Effector memory CD4-positive, alpha-beta T cell (primary cell): ENCODE measurements around the gene NACC2.
A peak's percentile ranks its signal among the peaks of the same experiment; 100 is the strongest.

Experiments used
- DNase-seq, 3 donors: peaks; one replicate each; pipeline ENCODE4 v3.0.0-alpha.2; 2020
- H3K27ac ChIP-seq: 2 replicates; pipeline ENCODE4 v1.7.0; 2013; ENCODE audit warnings: mild to moderate bottlenecking, low read length, moderate library complexity; ENCODE audit not compliant: insufficient read depth, poor library complexity, severe bottlenecking
- H3K27me3 ChIP-seq: replicated peaks from 2 replicates; pipeline ENCODE4 v1.7.0; 2013; ENCODE audit warnings: mild to moderate bottlenecking, low read length; ENCODE audit not compliant: insufficient read depth, control insufficient read depth, poor library complexity, severe bottlenecking
- H3K36me3 ChIP-seq: 2 replicates; pipeline ENCODE4 v1.7.0; 2013; ENCODE audit warnings: mild to moderate bottlenecking, low read length, moderate library complexity; ENCODE audit not compliant: control insufficient read depth, insufficient read depth
- H3K4me1 ChIP-seq: 2 replicates; pipeline ENCODE4 v1.7.0; 2013; ENCODE audit warnings: low read length, mild to moderate bottlenecking; ENCODE audit not compliant: control insufficient read depth, insufficient read depth, poor library complexity, severe bottlenecking
- H3K4me3 ChIP-seq: 2 replicates; pipeline ENCODE4 v1.7.0; 2013; ENCODE audit warnings: low read length, low read depth, mild to moderate bottlenecking; ENCODE audit not compliant: insufficient read depth, poor library complexity, severe bottlenecking
- H3K9me3 ChIP-seq: 2 replicates; pipeline ENCODE4 v1.7.0; 2013; ENCODE audit warnings: mild to moderate bottlenecking, low read length, moderate library complexity; ENCODE audit not compliant: control insufficient read depth

Gene NACC2

DNA sequence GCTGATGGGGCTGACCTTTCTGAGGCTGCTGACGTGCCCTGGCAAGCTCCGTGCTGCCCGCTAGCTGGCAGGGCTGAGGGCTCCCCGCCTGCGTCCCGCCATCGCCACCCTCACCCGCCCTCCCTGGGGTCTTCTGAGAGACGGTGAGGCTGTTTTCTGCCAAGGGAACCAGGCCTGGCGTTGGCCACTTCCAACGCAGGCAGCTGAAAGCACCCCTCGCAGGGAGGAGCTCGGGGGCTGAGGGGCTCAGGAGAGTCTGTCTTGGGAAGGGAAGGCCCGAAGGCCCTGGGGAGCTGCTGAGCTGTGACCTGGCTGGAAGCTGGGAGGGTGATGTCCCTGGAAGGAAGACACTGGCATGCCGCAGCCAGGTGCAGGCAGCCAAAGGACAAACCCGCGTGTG lies 33.3 kb upstream of the NACC2 start:
- peaks cover 15% of the 10 kb centered on the region for H3K27me3 ChIP-seq

DNA sequence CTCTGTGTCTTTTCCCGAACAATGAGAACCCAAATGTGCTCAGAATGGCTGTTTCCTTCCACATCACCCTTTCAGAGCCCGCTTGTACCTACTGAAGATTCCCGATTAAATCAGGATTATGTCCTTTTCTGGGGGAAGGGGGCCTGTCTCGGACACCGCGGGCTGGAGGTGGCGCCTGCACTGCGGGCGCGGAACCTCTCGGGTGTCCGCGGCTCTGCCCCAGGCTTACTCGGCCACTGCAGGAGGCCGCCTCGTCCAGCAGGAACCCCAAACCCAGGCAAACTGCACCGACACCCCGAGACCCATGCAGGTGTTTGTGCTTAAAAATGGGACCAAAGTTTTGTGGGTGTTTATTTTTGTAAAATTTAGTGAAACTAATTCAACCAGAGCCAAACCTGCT lies 32.2 kb upstream of the NACC2 start:
- Histone ChIP-seq H3K36me3 (no peaks in the 10 kb centered on the region), H3K9me3 (no peaks in the 10 kb centered on the region), H3K27me3 (peaks cover 8% of the 10 kb centered on the region), H3K4me1 (peaks cover 6% of the 10 kb centered on the region), H3K4me3 (no peak overlapping the region), H3K27ac (no peak overlapping the region)
- DNase-seq: no peak

More for the DNA sequence above, 33.3 kb upstream of the NACC2 start:
- Histone ChIP-seq H3K9me3 (no peaks in the 10 kb centered on the region), H3K36me3 (no peaks in the 10 kb centered on the region), H3K4me3 (no peak overlapping the region), H3K4me1 (peaks cover 7% of the 10 kb centered on the region), H3K27ac (no peak overlapping the region)
- no peak for DNase-seq

DNA sequence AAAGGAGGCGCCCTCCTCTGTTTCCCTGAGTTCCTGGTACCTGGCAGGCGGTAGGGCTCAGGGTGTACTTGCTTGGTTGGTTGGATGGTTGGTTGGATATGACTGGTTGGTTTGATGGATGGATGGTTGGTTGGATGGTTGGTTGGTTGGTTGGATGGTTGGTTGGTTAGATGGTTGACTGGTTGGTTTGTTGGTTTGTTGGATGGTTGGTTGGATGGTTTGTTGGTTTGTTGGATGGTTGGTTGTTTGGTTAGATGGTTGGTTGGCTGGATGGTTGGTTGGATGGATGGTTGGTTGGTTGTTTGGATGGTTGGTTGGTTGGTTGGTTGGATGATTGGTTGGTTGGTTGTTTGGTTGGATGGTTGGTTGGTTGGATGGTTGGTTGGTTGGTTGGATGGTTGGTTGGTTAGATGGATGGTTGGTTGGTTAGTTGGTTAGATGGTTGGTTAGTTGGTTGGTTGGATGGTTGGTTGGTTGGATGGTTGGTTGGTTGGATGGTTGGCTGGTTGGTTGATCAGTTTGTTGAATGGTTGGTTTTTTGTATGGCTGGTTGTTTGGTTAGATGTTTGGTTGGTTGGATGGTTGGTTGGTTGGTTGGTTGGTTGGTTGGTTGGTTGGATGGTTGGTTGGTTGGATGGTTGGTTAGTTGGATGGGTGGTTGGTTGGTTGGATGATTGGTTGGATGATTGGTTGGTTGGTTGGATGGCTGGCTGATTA lies 30.0 kb upstream of the NACC2 start:
- H3K27me3 ChIP-seq: no peaks in the 10 kb centered on the region
- no peak overlapping the region for H3K27ac ChIP-seq
- H3K9me3 ChIP-seq: no peaks in the 10 kb centered on the region
- H3K4me3 ChIP-seq: no peak overlapping the region
- no peaks in the 10 kb centered on the region for H3K36me3 ChIP-seq
- peaks cover 6% of the 10 kb centered on the region for H3K4me1 ChIP-seq
- DNase-seq: no peak

DNA sequence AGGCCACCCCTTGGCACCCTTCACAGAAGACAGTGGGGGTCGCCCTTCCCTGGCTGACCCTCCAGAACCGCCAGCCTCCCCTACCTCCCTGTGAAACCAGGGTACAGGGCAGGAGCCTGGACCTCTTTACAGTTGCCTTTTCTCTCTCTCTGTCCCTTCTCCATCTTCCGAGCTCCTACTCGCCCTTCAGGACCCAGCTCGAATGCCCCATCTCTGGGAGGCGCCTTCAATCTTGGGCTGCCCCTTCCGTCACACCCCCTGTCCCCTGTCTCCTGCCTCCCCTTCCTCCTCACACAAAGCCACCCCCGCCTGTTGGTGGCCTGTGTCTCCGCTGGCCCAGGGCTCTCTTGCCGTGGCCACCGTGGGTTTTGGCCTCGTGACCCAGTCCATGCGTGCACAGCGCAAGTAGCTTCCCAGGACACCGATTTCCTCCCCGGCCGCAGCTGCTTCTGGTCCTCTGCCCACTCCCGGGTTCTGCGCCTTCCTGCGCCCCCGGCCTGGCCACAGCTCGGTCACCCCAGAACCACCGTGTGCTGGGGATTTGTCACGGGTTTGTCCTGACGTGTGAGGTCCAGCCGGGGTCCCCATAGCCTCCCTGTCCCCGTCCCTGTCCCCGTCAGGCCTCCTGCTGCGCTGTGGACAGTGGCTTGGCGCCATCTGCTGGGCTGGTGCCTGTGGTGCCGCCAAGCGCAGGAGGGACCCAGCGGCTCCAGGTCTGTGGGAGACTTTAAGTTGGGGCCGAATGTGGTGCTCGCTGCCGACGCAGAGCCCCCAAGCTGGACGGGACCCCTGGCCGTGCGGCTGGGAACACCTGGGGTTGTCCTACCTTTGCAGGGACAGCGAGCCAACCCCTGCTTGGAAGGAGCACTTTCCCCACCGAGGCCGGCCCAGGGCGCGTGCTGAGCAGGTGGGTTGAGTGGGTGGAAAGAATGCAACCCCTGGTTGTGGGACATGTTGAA lies 27.6 kb upstream of the NACC2 start:
- Histone ChIP-seq H3K4me1 (peaks cover 19% of the 10 kb centered on the region), H3K4me3 (no peak overlapping the region), H3K9me3 (no peaks in the 10 kb centered on the region), H3K36me3 (no peaks in the 10 kb centered on the region), H3K27me3 (no peaks in the 10 kb centered on the region), H3K27ac (no peak overlapping the region)
- DNase-seq: peak; percentile 48 to 62 (median 51)

DNA sequence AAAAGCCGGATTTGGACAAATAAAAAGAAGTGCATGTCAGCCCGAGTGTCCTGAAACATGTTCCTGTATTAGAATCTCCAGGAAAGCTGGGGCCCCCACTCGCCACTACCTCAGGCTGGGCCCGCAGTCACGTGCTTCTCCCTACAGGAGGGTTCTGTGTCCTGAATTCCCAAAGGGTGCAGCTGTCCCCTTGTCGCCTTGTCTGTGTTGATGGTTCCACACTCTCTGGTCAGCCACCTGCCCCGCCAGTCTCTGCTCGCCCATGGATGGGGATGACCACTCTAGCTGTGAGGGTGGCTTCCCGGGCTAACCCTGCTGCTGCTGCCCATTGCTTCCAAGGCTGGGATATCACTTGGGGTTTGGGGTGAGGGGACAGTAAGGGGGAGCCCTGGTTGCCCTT lies 26.7 kb upstream of the NACC2 start:
- H3K27me3 ChIP-seq: no peaks in the 10 kb centered on the region
- no peak for DNase-seq
- peaks cover 24% of the 10 kb centered on the region for H3K4me1 ChIP-seq
- no peak overlapping the region for H3K27ac ChIP-seq
- H3K9me3 ChIP-seq: no peaks in the 10 kb centered on the region
- no peak overlapping the region for H3K4me3 ChIP-seq
- H3K36me3 ChIP-seq: no peaks in the 10 kb centered on the region

DNA sequence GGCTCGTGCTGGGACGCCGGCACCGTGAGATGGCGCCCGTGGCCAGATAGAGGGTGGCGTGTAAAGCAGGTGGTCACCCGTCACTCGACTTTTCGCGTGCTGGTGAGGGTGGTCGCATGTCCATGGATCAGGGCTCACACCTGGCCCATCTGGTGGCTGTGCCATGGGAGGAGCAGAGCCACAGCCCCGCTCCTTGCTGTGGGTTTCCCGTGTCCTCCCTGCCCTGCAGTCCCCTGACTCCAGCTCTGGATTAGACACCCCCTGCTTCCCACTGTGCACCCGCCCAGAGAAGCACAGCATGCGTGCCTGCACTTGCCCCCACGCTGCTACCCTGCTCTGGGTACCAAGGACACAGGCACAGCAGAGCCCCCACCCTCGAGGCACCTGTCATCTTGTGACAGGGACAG lies 25.4 kb upstream of the NACC2 start:
- H3K4me3 ChIP-seq: no peak overlapping the region
- no peaks in the 10 kb centered on the region for H3K9me3 ChIP-seq
- no peak overlapping the region for H3K27ac ChIP-seq
- no peak for DNase-seq
- H3K27me3 ChIP-seq: no peaks in the 10 kb centered on the region
- peaks cover 24% of the 10 kb centered on the region for H3K4me1 ChIP-seq
- peaks cover 10% of the 10 kb centered on the region for H3K36me3 ChIP-seq

DNA sequence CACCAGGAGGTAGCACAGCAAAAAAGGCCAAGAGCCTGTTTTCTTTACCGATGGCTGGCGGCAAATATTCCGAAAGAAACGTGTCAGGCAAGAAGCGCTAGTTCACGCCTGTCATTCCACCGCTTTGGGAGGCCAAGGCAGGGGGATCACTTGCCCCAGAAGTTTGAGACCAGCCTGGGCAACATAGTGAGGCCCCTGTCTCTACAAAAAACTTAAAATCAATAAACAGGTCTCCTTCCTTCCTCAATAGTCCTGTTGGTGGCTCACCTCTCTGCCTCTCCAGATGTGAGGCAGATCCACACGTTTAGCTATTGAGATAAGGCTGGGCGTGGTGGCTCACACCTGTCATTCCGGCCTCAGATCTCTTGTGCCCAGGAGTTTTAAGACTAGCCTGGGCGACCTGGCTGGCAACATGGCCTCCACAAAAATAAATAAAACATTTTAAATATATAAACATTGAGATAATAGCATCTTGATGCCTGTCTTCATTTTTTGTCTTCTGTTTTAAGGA lies 24.8 kb upstream of the NACC2 start:
- no peak overlapping the region for H3K4me3 ChIP-seq
- no peaks in the 10 kb centered on the region for H3K9me3 ChIP-seq
- peaks cover 24% of the 10 kb centered on the region for H3K4me1 ChIP-seq
- no peaks in the 10 kb centered on the region for H3K27me3 ChIP-seq
- peaks cover 15% of the 10 kb centered on the region for H3K36me3 ChIP-seq
- no peak for DNase-seq
- peak overlapping the region; percentile 87 for H3K27ac ChIP-seq

DNA sequence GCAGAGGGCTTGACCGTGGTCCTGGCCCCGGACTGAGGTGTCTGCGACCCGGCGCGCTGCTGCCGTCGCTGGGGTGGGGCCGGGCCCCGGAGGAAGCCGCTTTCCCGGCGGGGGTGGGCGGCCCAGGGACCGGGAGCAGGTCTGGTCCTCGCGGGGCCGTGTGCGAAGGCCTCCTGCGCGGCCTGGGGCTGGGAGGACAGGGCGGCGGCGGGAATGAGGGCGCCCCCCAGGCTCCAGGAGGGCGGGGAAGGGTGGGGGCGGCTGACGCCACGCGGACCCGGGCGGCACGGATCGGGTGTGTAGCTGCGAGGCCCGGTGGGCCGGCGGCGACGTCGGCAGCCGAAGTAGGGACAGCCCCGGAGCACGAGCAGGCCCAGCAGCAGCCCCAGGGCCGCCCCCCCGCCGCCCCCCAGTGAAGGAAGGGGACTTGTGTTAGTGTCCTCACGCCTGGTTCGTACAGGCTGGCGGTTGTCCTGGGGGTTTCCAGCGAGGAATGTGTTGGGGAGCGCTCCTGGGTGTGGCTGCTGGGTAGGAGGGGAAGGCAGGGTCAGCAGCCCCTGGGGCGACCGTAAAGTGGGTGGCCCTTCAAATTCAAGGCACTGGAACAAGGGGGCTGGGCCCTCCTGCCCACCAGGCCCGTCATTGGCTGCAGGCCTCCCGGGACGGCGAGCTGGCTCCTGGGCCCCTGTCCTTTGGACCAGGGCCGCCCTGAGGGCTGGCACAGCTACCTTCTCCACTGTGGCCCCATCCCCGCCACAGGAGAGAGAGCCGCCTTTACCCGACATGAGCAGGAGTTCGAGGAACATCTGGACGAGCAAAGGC lies 24.2 kb upstream of the NACC2 start:
- Histone ChIP-seq H3K4me1 (peaks cover 24% of the 10 kb centered on the region), H3K27me3 (no peaks in the 10 kb centered on the region), H3K9me3 (no peaks in the 10 kb centered on the region), H3K27ac (peak overlapping the region; percentile 87), H3K36me3 (peaks cover 21% of the 10 kb centered on the region), H3K4me3 (peak overlapping the region; percentile 72)
- peak in 1 of 3 donors; percentile 30 for DNase-seq

DNA sequence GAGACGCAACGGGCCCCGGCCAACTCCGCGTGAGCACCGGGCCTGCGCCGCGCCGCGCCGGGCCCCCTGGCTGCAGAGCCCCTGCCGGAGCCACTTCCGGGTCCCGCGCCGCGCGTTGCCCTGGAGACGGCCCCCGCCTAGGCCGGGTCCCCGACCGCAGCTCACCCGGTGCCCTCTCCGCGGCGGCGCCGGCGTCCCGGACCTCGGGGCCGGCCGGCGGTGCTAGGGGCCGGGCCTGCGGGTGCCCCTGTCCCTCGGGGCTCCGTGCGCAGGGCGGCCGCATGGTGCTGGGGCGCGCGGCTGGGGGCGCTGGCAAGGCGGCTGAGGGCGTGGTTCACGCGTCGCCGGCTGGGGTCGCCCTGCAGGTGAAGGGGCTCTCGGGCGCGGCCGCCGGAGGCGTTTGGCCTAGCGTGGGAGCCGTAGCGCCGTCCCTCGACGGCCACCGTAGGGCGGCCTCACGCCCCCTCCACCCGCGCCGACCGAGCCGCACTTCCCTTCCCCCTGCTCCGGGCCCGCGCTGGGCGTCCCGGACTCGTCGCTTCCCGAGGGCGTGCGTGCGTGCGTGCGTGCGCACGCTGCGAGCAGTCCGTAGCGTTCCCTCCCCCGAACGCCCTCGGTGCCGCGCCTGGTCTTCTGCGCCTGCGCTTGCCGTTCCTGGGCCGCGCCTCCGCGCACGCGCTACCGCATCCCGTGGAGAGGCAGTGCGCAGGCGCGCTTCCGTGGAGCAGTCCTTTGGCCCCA lies 23.4 kb upstream of the NACC2 start, which contains the start of gene TMEM250:
TSS of gene TMEM250 (minus strand) at position 556 of the 741 bp plus-strand sequence. CDS start 1,975 bp downstream, outside the sequence.
- no peaks in the 10 kb centered on the region for H3K27me3 ChIP-seq
- peaks cover 24% of the 10 kb centered on the region for H3K4me1 ChIP-seq
- H3K4me3 ChIP-seq: peak within 1 kb of the TSS; percentile 72
- peaks cover 22% of the 10 kb centered on the region for H3K36me3 ChIP-seq
- peak; percentile 92 to 94 (median 93) for DNase-seq
- H3K27ac ChIP-seq: peak within 1 kb of the TSS; percentile 87
- no peaks in the 10 kb centered on the region for H3K9me3 ChIP-seq
